Prostate gland (tissue), 2 donors: ENCODE measurements around the gene ZNF213. TPM values are rescaled to one million over a fixed set of nuclear protein-coding genes. Genes with fewer than 3 reads are reported as not detected.

Experiments used
- DNase-seq: peaks from one replicate; pipeline ENCODE4 v3.0.0-alpha.2; 2019; ENCODE audit warnings: low spot score
- H3K27ac ChIP-seq, 2 donors: fragments of 200-600 bp; sonication (generic); 2 replicates each; pipeline ENCODE4 v1.5.1; 2017 to 2019
- H3K27me3 ChIP-seq: fragments of 200-600 bp; sonication (generic); replicated peaks from 2 replicates; pipeline ENCODE4 v1.5.1; 2019; ENCODE audit not compliant: insufficient read depth
- H3K36me3 ChIP-seq, 2 donors: fragments of 200-600 bp; sonication (generic); 1 replicate in 1 of 2; 2 replicates in 1 of 2; pipeline versions ENCODE4 v1.5.1 to v1.8.1; 2017 to 2019
- H3K4me1 ChIP-seq: fragments of 200-600 bp; sonication (generic); replicated peaks from 2 replicates; pipeline ENCODE4 v1.5.1; 2019
- H3K4me3 ChIP-seq, 2 donors: fragments of 200-600 bp; sonication (generic); 2 replicates each; pipeline ENCODE4 v1.5.1; 2017 to 2019
- H3K9me3 ChIP-seq: fragments of 200-600 bp; sonication (generic); 2 replicates; pipeline ENCODE4 v1.5.1; 2017
- CTCF ChIP-seq, 4 experiments: fragments of 200-600 bp in 2 of 4; fragments of 450-650 bp in 2 of 4; sonication (generic) in 2 of 4; IDR thresholded peaks; 1 replicate in 3 of 4; 2 replicates in 1 of 4; pipeline ENCODE4 v1.5.1; 2016 to 2019; ENCODE audit warnings: antibody characterized with exemption in 4 of 4, mild to moderate bottlenecking in 2 of 4, moderate library complexity in 2 of 4
- POLR2A ChIP-seq: fragments of 450-650 bp; IDR thresholded peaks from one replicate; pipeline ENCODE4 v1.6.1; 2016; ENCODE audit warnings: antibody characterized with exemption, mild to moderate bottlenecking
- POLR2AphosphoS5 ChIP-seq: sonication (generic); formaldehyde crosslinking; IDR thresholded peaks from one replicate; pipeline ENCODE4 v1.6.1; 2017; ENCODE audit warnings: antibody characterized with exemption
- WGBS: methylation state at CpG from one replicate; pipeline ENCODE4 v1.1.5; 2018; 5-methylcytosine and 5-hydroxymethylcytosine counted together
- intact Hi-C: fragments of 100-400 bp; cut with DNase I; formaldehyde crosslinking; loops from one replicate; pipeline ENCODE4 v1.14.2; 2022
- total RNA-seq, 2 donors: library from RNA; depleted of rRNA; stranded (reverse); fragments of >200 nt; gene quantifications; one replicate each; pipeline ENCODE4 v1.1.0, GENCODE V29; 2016

Gene ZNF213
- total RNA-seq, 2 donors from 2014 or later: 18.4 to 28.1 TPM

GRCh38 chr16:3118204-3118790 is 16.5 kb upstream of the ZNF213 start:
- TF ChIP-seq CTCF (IDR thresholded peaks at IDR 0.05) (no peak), POLR2A (no peak), POLR2AphosphoS5 (no peak)
- 81% methylated on average over 16 of the region's 16 CpGs for WGBS
- no peak overlapping the region for H3K27ac ChIP-seq
- no peak for DNase-seq
- H3K27me3 ChIP-seq: no peaks in the 10 kb centered on the region
- no peak overlapping the region for H3K4me3 ChIP-seq
- peaks cover 4% of the 10 kb centered on the region for H3K4me1 ChIP-seq
- no peaks in the 10 kb centered on the region for H3K9me3 ChIP-seq
- peaks cover 6% of the 10 kb centered on the region in 2 donors for H3K36me3 ChIP-seq
- intact Hi-C loops: no loop called here

GRCh38 chr16:3118846-3119245 is 16.0 kb upstream of the ZNF213 start:
- Histone ChIP-seq H3K36me3 (peaks cover 6% of the 10 kb centered on the region in 2 donors), H3K4me3 (no peak overlapping the region), H3K9me3 (no peaks in the 10 kb centered on the region), H3K27ac (no peak overlapping the region), H3K27me3 (no peaks in the 10 kb centered on the region), H3K4me1 (peaks cover 5% of the 10 kb centered on the region)
- TF ChIP-seq POLR2A: no peak
- TF ChIP-seq CTCF (IDR thresholded peaks at IDR 0.05): no peak
- TF ChIP-seq POLR2AphosphoS5: no peak
- intact Hi-C loops: no loop called here
- 93% methylated on average over 20 of the region's 20 CpGs for WGBS
- no peak for DNase-seq

- intact Hi-C loops: no loop called here
- Histone ChIP-seq H3K36me3 (peaks cover 6% of the 10 kb centered on the region in 2 donors), H3K27me3 (no peaks in the 10 kb centered on the region), H3K4me3 (no peak overlapping the region), H3K4me1 (peaks cover 5% of the 10 kb centered on the region), H3K27ac (no peak overlapping the region), H3K9me3 (no peaks in the 10 kb centered on the region)
- TF ChIP-seq POLR2AphosphoS5: no peak
- TF ChIP-seq POLR2A: no peak
- no peak for TF ChIP-seq CTCF (IDR thresholded peaks at IDR 0.05)
- 95% methylated on average over 28 of the region's 33 CpGs for WGBS
- DNase-seq: no peak
Observed at GRCh38 chr16:3119286-3119685, 15.5 kb upstream of the ZNF213 start.

GRCh38 chr16:3119701-3120408 is 15.0 kb upstream of the ZNF213 start:
- TF ChIP-seq CTCF (IDR thresholded peaks at IDR 0.05) (no peak), POLR2AphosphoS5 (no peak), POLR2A (no peak)
- WGBS: 94% methylated on average over 44 of the region's 57 CpGs
- intact Hi-C loops: no loop called here
- peaks cover 5% of the 10 kb centered on the region for H3K4me1 ChIP-seq
- no peaks in the 10 kb centered on the region for H3K27me3 ChIP-seq
- peaks cover 6% of the 10 kb centered on the region in 2 donors for H3K36me3 ChIP-seq
- no peak overlapping the region for H3K4me3 ChIP-seq
- DNase-seq: no peak
- H3K27ac ChIP-seq: no peak overlapping the region
- H3K9me3 ChIP-seq: no peaks in the 10 kb centered on the region

- WGBS: 88% methylated on average over 16 of the region's 16 CpGs
- peaks cover 6% of the 10 kb centered on the region in 2 donors for H3K36me3 ChIP-seq
- TF ChIP-seq POLR2AphosphoS5 (no peak), POLR2A (no peak), CTCF (IDR thresholded peaks at IDR 0.05) (no peak)
Observed at GRCh38 chr16:3120435-3120834, 14.4 kb upstream of the ZNF213 start.

More at GRCh38 chr16:3120435-3120834, 14.4 kb upstream of the ZNF213 start:
- intact Hi-C loops: no loop called here
- H3K27me3 ChIP-seq: no peaks in the 10 kb centered on the region
- peaks cover 5% of the 10 kb centered on the region for H3K4me1 ChIP-seq
- H3K9me3 ChIP-seq: no peaks in the 10 kb centered on the region
- no peak overlapping the region for H3K4me3 ChIP-seq
- H3K27ac ChIP-seq: no peak overlapping the region
- no peak for DNase-seq
